ENCODE results near the gene DUSP7.

Gene DUSP7

DNA sequence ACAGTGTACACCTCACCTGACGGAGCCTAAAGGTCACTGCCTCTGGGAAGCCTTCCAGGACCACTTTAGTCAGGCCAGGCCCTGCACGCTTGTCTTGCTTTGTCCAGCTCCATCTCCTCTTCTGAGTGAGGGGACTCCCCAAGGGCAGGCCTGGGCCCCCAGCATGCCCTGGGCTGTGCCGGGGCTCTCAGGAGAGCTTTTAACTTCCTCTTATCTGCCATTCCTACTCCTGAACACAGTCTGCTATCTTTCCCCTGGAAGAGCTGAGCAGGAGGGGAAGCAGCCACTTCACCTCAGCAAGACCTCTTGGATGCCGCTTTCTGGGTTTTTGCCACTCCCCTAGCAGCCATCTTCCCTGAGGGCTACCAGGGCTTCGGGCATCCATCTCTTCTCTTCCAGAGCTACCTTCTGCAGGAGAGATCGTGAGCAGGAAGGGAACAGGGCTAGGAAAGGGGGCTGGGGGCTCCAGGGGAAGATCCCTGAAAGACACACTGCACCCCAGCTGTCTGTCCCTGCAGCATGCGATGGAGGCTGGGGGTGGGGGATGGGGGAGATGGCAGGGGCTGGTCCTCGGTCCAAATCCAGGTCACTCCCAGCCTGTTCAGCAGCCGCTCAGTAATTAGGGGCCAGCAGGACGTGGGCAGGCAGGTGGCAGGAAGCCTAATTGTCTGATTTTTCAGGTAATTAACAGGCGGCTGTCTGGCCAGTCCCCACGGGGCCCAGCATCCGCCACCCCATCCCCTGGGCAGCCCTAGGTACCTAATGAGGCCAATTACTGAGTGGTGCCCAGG lies 40.7 kb downstream of the DUSP7 start:
- no peak for DNase-seq (ENCODE audit: low read depth, low spot score)
- POLR2A ChIA-PET, result no interaction called here
- CTCF ChIA-PET, result interaction anchor here (1.0 to 18.2 kb wide), 7 partner anchors 7 to 128 kb away, joined by 4 to 779 read pairs (median 21); no protein-coding TSS in a partner anchor
- no peak overlapping the region for H3K4me3 ChIP-seq (ENCODE audit: low read depth, low read length)
- TF ChIP-seq, protein P1, sequence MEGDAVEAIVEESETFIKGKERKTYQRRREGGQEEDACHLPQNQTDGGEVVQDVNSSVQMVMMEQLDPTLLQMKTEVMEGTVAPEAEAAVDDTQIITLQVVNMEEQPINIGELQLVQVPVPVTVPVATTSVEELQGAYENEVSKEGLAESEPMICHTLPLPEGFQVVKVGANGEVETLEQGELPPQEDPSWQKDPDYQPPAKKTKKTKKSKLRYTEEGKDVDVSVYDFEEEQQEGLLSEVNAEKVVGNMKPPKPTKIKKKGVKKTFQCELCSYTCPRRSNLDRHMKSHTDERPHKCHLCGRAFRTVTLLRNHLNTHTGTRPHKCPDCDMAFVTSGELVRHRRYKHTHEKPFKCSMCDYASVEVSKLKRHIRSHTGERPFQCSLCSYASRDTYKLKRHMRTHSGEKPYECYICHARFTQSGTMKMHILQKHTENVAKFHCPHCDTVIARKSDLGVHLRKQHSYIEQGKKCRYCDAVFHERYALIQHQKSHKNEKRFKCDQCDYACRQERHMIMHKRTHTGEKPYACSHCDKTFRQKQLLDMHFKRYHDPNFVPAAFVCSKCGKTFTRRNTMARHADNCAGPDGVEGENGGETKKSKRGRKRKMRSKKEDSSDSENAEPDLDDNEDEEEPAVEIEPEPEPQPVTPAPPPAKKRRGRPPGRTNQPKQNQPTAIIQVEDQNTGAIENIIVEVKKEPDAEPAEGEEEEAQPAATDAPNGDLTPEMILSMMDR (IDR thresholded peaks at IDR 0.05; ENCODE audit: insufficient read depth, low read length, missing control alignments), result no peak

DNA sequence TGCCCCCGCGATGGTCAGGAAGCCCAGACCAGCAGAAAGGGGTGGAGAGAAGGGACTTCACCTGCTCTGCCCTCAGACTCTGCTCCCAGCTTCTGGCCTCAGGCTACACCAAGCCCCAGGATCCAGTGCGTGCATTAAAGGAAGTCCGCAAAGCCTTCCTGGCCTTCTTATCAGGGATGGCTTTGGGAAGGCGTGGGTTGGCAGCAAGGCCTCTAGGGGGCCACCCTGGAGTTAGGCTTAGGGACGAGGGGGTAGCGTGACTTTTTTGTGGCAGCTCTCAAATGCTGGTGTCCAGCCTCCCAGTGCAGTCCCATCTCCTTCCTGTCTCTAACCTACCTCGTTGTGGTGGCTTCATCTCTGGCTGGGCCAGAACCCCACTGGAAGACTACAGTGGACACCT lies 41.8 kb downstream of the DUSP7 start:
- ChIA-PET POLR2A (no interaction called here), CTCF (interaction anchor here (1.0 to 18.2 kb wide), 7 partner anchors 8 to 129 kb away, joined by 4 to 779 read pairs (median 21); no protein-coding TSS in a partner anchor)
- DNase-seq (ENCODE audit: low read depth, low spot score), result no peak
- TF ChIP-seq, protein P1 (IDR thresholded peaks at IDR 0.05; ENCODE audit: insufficient read depth, low read length, missing control alignments), result peak; percentile 49
- H3K4me3 ChIP-seq (ENCODE audit: low read depth, low read length), result no peak overlapping the region

DNA sequence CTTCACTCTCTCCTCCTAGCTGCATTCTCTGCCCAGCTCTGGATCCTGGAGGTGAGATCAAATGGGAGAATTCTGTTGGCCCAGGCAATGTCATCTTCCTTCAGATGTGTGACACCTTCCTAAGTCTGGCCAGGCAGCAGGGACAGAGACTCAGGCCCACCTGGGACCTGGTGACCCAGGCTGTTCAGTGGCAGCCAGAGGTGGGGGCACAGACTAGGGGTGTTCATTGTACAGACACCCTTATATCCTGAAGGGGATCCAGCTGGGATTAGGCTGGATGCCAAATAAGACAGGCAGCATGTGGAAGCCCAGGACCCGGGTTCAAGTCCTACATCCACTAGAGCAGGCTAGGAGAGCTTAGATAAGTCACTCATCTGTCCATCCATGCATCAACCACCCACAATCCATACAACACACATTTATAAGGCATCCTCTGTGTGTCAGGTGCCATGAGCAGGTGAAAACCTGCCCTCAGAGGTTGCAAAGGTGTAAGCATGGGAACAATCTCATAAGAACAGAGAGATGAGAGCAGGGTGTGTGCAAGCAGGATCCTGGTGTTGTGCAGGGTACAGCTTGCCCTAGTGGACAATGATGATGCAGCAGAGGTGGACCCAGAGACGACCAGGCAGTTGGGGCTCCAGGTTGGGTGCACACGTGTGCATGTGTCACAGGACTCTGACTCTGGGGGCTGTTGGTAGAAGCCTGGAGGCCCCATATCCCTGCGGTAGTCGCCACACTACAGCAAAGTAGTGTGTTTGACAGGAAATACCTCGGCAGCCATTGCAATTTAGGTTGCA lies 42.4 kb downstream of the DUSP7 start:
- POLR2A ChIA-PET, result no interaction called here
- DNase-seq (ENCODE audit: low read depth, low spot score), result no peak
- H3K4me3 ChIP-seq (ENCODE audit: low read depth, low read length), result no peak overlapping the region
- CTCF ChIA-PET, result interaction anchor here (0.7 to 18.2 kb wide), 7 partner anchors 9 to 129 kb away, joined by 3 to 779 read pairs (median 21); no protein-coding TSS in a partner anchor
- TF ChIP-seq, protein P1 (IDR thresholded peaks at IDR 0.05; ENCODE audit: insufficient read depth, low read length, missing control alignments), result no peak

DNA sequence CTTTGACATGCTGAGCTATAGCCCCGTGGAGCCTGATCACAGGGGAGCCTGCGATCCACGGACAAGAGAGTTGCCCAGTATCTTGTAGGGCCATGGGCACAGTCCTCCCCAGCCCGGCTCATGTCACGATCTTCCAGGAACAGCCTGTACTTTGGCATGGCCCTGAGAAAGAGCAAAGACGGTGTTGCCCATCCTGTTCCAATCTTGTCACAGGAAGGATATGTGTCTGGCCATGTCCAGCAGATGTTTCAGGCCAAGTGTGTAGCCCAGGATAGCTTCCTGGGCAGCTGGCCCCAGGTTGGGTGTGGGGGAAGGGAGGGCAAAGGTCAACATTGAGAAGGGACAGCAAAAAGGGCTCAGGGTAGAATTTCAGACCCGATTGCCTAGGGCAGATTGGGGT lies 43.7 kb downstream of the DUSP7 start:
- CTCF ChIA-PET, result interaction anchor here (1.4 to 18.2 kb wide), 6 partner anchors 10 to 131 kb away, joined by 3 to 779 read pairs (median 60); no protein-coding TSS in a partner anchor
- POLR2A ChIA-PET, result interaction anchor here (1.2 kb wide), 1 partner anchor 44 kb away, joined by 3 read pairs; no protein-coding TSS in a partner anchor
- TF ChIP-seq, protein P1 (IDR thresholded peaks at IDR 0.05; ENCODE audit: insufficient read depth, low read length, missing control alignments), result no peak
- H3K4me3 ChIP-seq (ENCODE audit: low read depth, low read length), result no peak overlapping the region
- DNase-seq (ENCODE audit: low read depth, low spot score), result no peak

DNA sequence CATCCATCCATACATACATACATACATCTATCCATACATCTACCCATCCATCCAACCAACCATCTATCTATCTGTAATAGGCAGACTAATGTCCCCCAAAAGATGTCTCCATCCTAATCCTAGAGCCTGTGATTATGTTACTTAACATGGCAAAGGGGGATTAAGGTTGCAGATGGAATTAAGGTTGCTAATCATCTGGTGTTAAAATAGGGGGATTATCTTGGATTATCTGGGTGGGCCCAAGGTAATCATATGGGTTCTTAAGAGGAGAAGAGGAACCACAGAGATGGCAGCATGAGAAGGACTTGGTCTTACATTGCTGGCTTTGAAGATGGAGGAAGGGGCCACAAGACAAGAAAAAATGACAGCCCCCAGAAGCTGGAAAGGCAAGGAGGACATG lies 45.9 kb downstream of the DUSP7 start:
- H3K4me3 ChIP-seq (ENCODE audit: low read depth, low read length), result no peak overlapping the region
- CTCF ChIA-PET, result interaction anchor here (9.5 to 18.2 kb wide), 3 partner anchors 8 to 133 kb away, joined by 99 to 779 read pairs (median 725); no protein-coding TSS in a partner anchor
- no peak for DNase-seq (ENCODE audit: low read depth, low spot score)
- TF ChIP-seq, protein P1 (IDR thresholded peaks at IDR 0.05; ENCODE audit: insufficient read depth, low read length, missing control alignments), result no peak
- POLR2A ChIA-PET, result interaction anchor here (0.6 kb wide), 1 partner anchor 41 kb away, joined by 3 read pairs; no protein-coding TSS in a partner anchor
